Subcutaneous adipose tissue (tissue), 4 donors: ENCODE measurements around the gene TPM3. TPM values are rescaled to one million over a fixed set of nuclear protein-coding genes. Genes with fewer than 3 reads are reported as not detected.

Source experiments
- CTCF ChIP-seq: fragments of 450-650 bp; IDR thresholded peaks from one replicate; pipeline ENCODE4 v1.5.1; 2016; ENCODE audit warnings: low read depth, mild to moderate bottlenecking, control low read depth, antibody characterized with exemption, moderate library complexity
- total RNA-seq, 4 donors: library from RNA; depleted of rRNA; stranded (reverse); fragments of >200 nt; gene quantifications; one replicate each; pipeline ENCODE4 v1.1.0, GENCODE V29; 2016

TPM3 gene
- total RNA-seq, 4 donors from 2014 or later: 208 to 305 (median 294) TPM

- no peak for TF ChIP-seq CTCF
Measured at GRCh38 chr1:154182344-154183045, 9.4 kb downstream of the TPM3 start.

GRCh38 chr1:154181944-154182343, 10.0 kb downstream of the TPM3 start:
- no peak for TF ChIP-seq CTCF

GRCh38 chr1:154179946-154180687, 11.8 kb downstream of the TPM3 start:
- no peak for TF ChIP-seq CTCF

- no peak for TF ChIP-seq CTCF
Measured at GRCh38 chr1:154178911-154179811, 12.7 kb downstream of the TPM3 start.

GRCh38 chr1:154178013-154178412, 13.9 kb downstream of the TPM3 start:
- TF ChIP-seq CTCF: no peak

GRCh38 chr1:154176337-154176736, 15.6 kb downstream of the TPM3 start:
- TF ChIP-seq CTCF: no peak

GRCh38 chr1:154174654-154175053, 17.2 kb downstream of the TPM3 start:
- TF ChIP-seq CTCF: no peak
